Jurkat, Clone E6-1 (cell line): ENCODE results near the gene SEPTIN10. TPM values are rescaled to one million over a fixed set of nuclear protein-coding genes. Genes with fewer than 3 reads are reported as not detected.
"Not testable (repeated sequence)": the region's sequence is repeated elsewhere in the genome, so short reads cannot be mapped to it uniquely, and the experiment has no call there.

ENCODE experiments used
- DNase-seq: peaks from one replicate; pipeline ENCODE4 v3.0.0-alpha.2; 2011; ENCODE audit warnings: low read depth, low spot score
- H3K4me3 ChIP-seq: 2 replicates; pipeline ENCODE4 v1.5.1; 2011; ENCODE audit warnings: mild to moderate bottlenecking, low read length, control low read depth, moderate library complexity
- polyA plus RNA-seq: library from polyadenylated mRNA; unstranded; fragments of >200 nt; gene quantifications from one replicate; pipeline ENCODE4 v1.2.1, GENCODE V29; 2012; ENCODE audit warnings: missing spikeins; ENCODE audit not compliant: insufficient read length, insufficient read depth

SEPTIN10 gene
- polyA plus RNA-seq = not detected

GRCh38 chr2:109613922-109614714, at the start of gene SEPTIN10, which contains the start of gene SOWAHC:
SEPTIN10 (minus strand) TSS chr2:109613966; CDS start chr2:109613827, 139 bp downstream.
SOWAHC (plus strand) TSS chr2:109614364; CDS start chr2:109614490, 126 bp downstream.
- DNase-seq = no peak
- H3K4me3 ChIP-seq = no peak within 1 kb of the TSS

GRCh38 chr2:109662889-109663288, 49.1 kb upstream of the SEPTIN10 start:
- DNase-seq = no peak
- H3K4me3 ChIP-seq = no peak overlapping the region

GRCh38 chr2:109660046-109660860, 46.5 kb upstream of the SEPTIN10 start:
- H3K4me3 ChIP-seq = no peak overlapping the region
- peak; percentile 16 for DNase-seq

- DNase-seq = no peak
- H3K4me3 ChIP-seq = no peak overlapping the region
Observed at GRCh38 chr2:109659396-109660045, 45.8 kb upstream of the SEPTIN10 start.

- H3K4me3 ChIP-seq = no peak overlapping the region
Observed at GRCh38 chr2:109655287-109655686, 41.5 kb upstream of the SEPTIN10 start.

GRCh38 chr2:109654326-109655050, 40.7 kb upstream of the SEPTIN10 start:
- H3K4me3 ChIP-seq = no peak overlapping the region
- no peak for DNase-seq

More at GRCh38 chr2:109655287-109655686, 41.5 kb upstream of the SEPTIN10 start:
- DNase-seq = no peak

GRCh38 chr2:109649736-109650695, 36.2 kb upstream of the SEPTIN10 start:
- DNase-seq = no peak
- no peak overlapping the region for H3K4me3 ChIP-seq

- no peak for DNase-seq
- H3K4me3 ChIP-seq = no peak overlapping the region
Observed at GRCh38 chr2:109648041-109648527, 34.3 kb upstream of the SEPTIN10 start.

GRCh38 chr2:109647636-109648035, 33.9 kb upstream of the SEPTIN10 start:
- DNase-seq = no peak
- no peak overlapping the region for H3K4me3 ChIP-seq

- no peak overlapping the region for H3K4me3 ChIP-seq
- no peak for DNase-seq
Observed at GRCh38 chr2:109646961-109647360, 33.2 kb upstream of the SEPTIN10 start.

GRCh38 chr2:109645412-109646184, 31.8 kb upstream of the SEPTIN10 start:
- H3K4me3 ChIP-seq = no peak overlapping the region
- no peak for DNase-seq

- H3K4me3 ChIP-seq = no peak overlapping the region
- no peak for DNase-seq
Observed at GRCh38 chr2:109644571-109645275, 31.0 kb upstream of the SEPTIN10 start.

GRCh38 chr2:109640000-109640399, 26.2 kb upstream of the SEPTIN10 start:
- not testable (repeated sequence) for DNase-seq, H3K4me3 ChIP-seq

GRCh38 chr2:109638795-109639194, 25.0 kb upstream of the SEPTIN10 start:
- H3K4me3 ChIP-seq = no peak overlapping the region
- DNase-seq = no peak

- DNase-seq = no peak
- H3K4me3 ChIP-seq = no peak overlapping the region
Observed at GRCh38 chr2:109637749-109638570, 24.2 kb upstream of the SEPTIN10 start.

GRCh38 chr2:109636317-109636716, 22.6 kb upstream of the SEPTIN10 start:
- no peak for DNase-seq

More at GRCh38 chr2:109636317-109636716, 22.6 kb upstream of the SEPTIN10 start:
- H3K4me3 ChIP-seq = no peak overlapping the region
